HG03460 (cell line): ENCODE results near the gene CILP2.

ENCODE experiments used
- ATAC-seq: cut with Tn5 transposase; IDR thresholded peaks from one replicate; pipeline ENCODE4 v1.9.1; 2021; ENCODE audit not compliant: unreplicated experiment

CILP2 gene

GRCh38 chr19:19544257-19544953, 6.3 kb downstream of the CILP2 start:
- no peak for ATAC-seq

- no peak for ATAC-seq
Measured at GRCh38 chr19:19544954-19545591, 7.0 kb downstream of the CILP2 start.

GRCh38 chr19:19545707-19546106, 7.6 kb downstream of the CILP2 start:
- ATAC-seq, result no peak

- no peak for ATAC-seq
Measured at GRCh38 chr19:19546751-19547162, 8.7 kb downstream of the CILP2 start.

GRCh38 chr19:19547674-19548336, 9.7 kb downstream of the CILP2 start:
- ATAC-seq, result no peak

GRCh38 chr19:19548915-19549759, 11.1 kb downstream of the CILP2 start:
- no peak for ATAC-seq

- ATAC-seq, result no peak
Measured at GRCh38 chr19:19549804-19550464, 11.9 kb downstream of the CILP2 start.

DNA sequence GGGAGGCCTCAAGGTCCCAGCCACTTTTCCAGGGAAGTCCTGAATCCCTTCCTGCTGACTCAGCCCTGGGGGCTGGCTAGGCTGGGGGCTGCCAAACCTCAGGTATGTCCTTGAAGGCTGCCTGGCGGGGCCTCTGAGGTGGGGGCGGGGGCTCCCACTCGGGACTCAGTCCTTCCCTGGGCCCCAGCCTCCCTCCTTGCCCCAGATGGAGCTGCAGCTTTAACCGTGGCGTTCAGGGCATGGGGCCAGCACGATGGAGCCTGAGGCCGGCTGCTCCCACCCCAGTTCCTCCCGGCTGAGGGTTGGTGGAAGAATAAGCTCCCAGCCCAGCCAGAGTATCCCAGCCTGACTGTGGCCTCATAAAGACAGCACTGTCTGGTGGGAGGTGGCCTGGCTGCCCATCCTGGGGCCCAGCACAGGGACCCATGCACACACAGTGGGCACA, 12.4 kb downstream of the CILP2 start:
- ATAC-seq, result no peak

- no peak for ATAC-seq
Measured at GRCh38 chr19:19550972-19551852, 13.1 kb downstream of the CILP2 start.

GRCh38 chr19:19551853-19552192, 13.8 kb downstream of the CILP2 start:
- ATAC-seq, result no peak

- ATAC-seq, result no peak
Measured at GRCh38 chr19:19552798-19553197, 14.7 kb downstream of the CILP2 start.

DNA sequence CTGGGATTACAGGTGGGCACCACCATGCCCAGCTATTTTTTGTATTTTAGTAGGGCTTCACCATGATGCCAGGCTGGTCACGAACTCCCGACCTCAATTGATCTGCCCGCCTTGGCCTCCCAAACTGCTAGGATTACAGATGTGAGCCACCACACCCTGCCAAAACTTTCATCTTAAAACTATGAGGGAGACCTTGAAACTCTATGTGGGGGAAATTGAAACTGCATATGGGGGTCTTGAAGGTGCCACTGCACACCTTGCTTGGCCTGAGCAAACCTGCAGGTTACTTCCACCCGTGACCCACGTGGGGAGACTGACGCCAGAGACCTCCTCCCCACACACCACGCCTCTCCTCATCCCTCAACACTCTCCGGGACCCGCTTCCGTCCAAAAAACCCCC, 15.6 kb downstream of the CILP2 start:
- ATAC-seq, result no peak

DNA sequence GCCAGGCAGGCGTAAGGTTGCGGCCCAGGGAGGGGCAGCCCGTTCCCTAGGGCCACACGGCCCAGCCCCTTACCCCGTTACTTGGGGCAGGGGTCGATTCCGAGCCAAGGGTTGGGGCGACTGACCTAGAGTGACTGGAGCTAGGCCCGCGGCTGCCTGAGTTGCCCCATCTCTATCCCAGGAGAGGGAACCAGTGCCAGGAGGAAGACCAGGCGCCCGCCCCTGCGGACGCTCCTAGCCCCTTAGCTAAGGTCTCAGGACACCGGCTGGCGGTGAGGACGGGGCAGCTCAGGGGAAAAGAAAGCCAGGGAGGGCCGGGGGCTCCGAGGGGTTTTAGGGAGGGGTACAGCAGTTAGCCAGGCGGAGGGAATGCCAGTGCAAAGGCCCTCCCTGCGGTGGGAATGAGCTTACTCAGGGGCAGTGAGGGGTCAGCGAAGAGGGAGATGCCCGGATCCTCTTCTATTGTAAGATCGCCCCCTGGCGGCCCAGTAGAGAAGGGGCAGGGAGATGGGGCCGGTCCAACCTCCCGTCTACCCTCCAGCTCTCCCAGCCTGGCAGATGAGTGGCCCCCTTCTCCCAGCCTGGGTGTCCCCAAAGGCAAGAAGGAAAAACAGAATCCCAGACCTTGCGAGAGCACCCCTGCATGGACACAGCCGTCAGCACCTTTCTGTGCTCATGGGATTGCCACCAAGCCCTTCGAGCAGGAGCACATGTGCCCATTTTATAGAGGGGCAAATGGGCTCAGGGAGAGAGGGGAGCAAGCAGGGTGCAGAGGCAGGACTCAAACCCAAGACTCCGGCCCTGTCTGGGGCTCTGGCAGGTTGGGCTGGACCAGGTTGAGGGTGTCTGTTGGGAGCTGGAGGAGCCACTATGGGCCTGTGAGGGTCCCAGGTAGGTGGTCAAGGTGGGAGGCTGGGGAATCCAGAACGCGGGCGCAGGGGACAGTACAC, 16.3 kb downstream of the CILP2 start:
- ATAC-seq, result no peak

- ATAC-seq, result no peak
Measured at GRCh38 chr19:19558055-19558454, 20.0 kb downstream of the CILP2 start.

DNA sequence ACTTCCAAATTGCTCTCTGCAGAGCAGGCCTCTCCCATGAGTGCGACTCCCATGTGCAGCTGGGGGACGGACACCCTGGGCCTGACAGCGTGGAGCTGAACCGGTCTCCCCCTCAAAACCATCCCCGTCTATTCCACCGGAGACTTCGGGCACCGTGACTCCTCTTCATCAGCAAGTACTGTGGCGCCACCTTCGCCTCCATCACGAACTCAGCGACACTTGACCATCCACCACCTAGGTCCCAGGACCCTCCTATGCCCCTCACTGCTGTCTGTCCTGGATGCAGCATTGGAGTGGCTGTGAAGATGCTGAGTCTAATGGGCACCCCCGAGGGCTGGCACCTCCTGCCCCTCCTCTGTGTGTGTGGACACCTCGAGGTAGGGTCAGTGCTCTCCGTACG, 20.6 kb downstream of the CILP2 start:
- no peak for ATAC-seq

DNA sequence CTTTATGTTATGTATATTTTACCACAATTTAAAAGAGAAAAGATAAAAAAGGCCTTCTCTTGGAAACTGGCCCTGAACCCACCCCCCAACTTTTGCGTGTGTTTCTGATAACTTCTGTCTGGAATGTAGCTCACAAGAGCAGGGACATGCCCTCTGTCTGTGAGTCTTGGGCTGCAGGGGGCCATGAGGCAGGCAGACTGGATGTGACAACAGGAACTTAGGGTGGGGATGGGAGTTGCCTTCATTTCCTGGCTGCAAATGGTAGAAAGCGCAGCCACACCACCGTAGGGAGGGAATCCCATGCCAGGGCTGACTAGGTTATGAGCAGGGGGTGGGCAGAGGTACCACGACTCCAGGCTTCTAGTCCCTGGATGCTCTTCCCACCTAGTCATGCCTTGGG, 21.9 kb downstream of the CILP2 start:
- no peak for ATAC-seq

DNA sequence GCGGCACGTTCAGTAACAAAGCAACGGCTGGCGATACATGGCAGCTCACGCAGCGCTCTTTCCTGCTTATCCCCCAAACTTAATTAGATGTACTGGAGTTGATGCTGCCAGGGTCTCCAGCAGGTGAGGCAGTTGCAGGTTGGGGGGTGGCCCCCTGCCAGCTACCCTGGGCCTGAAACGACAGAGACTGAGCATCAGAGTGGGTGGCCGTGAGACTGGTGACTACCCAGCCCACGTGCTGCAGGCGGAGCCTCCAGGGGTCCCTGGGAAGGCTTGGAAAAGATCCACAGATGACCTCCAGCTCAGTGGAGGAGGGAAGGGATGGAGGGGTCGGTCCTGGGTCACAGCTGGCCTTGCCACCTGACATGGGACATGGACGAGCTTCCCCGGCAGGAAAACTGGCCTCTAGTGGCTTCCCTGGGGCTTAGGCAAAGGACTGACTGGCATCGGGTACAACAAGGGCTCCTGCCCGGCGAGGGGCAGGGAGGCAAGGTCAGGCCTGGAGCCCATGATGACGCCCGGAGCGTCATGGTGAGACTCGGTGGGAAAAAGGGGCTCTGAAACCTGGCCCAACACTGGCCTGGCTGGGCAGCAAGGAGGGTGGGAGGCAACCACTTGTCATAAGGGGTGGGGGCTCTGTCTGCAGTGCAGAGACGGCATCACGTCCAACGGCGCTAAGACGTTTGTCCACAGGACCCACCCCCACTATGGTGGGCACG, 24.0 kb downstream of the CILP2 start:
- no peak for ATAC-seq

GRCh38 chr19:19562665-19563347, 24.7 kb downstream of the CILP2 start:
- no peak for ATAC-seq
